Uterus (tissue), 2 donors: ENCODE results near the gene C14orf132.

Source experiments
- CTCF ChIP-seq, 4 experiments: fragments of 200-600 bp in 2 of 4; fragments of 450-650 bp in 2 of 4; sonication (generic) in 2 of 4; IDR thresholded peaks; one replicate each; pipeline ENCODE4 v1.5.1; 2016 to 2019; ENCODE audit warnings: antibody characterized with exemption in 4 of 4, mild to moderate bottlenecking in 2 of 4, moderate library complexity in 1 of 4
- POLR2A ChIP-seq, 2 donors: fragments of 450-650 bp; IDR thresholded peaks; one replicate each; pipeline ENCODE4 v1.6.1; 2016; ENCODE audit warnings: antibody characterized with exemption in 2 of 2, mild to moderate bottlenecking in 1 of 2, moderate library complexity in 1 of 2

- TF ChIP-seq CTCF (IDR thresholded peaks at IDR 0.05) (no peak), POLR2A (IDR thresholded peaks at IDR 0.05) (no peak)
Measured at GRCh38 chr14:96051642-96052540, 12.7 kb downstream of the C14orf132 start.
